ENCODE results near the gene CADM1.

GRCh38 chr11:115506954-115507675 is 2.9 kb upstream of the CADM1 start:
- TF ChIP-seq CTCF (conservative IDR thresholded peaks at IDR 0.05; ENCODE audit: low read length): no peak
- TF ChIP-seq EZH2phosphoT487 (IDR thresholded peaks at IDR 0.05; ENCODE audit: borderline replicate concordance, low read depth, low read length): no peak
